GM23338 (cell line): ENCODE measurements around the gene CPNE4. TPM values are rescaled to one million over a fixed set of nuclear protein-coding genes. Genes with fewer than 3 reads are reported as not detected.
A peak's percentile ranks its signal among the peaks of the same experiment; 100 is the strongest.

Source experiments
- ATAC-seq: fragments of 200-7000 bp; cut with Tn5 transposase; 3 replicates; pipeline ENCODE4 v1.9.1; 2020
- DNase-seq: peaks from one replicate; pipeline ENCODE4 v3.0.0-alpha.2; 2015; ENCODE audit warnings: low spot score
- H2AFZ ChIP-seq: fragments of 200-600 bp; sonication (generic); 2 replicates; pipeline ENCODE4 v1.8.0; 2016; ENCODE audit warnings: antibody characterized with exemption, mild to moderate bottlenecking, moderate library complexity
- H3F3A ChIP-seq: fragments of 200-600 bp; sonication (generic); replicated peaks from 2 replicates; pipeline ENCODE4 v1.8.0; 2017; ENCODE audit warnings: antibody characterized with exemption, mixed run types, low read depth
- H3K27ac ChIP-seq: fragments of 200-600 bp; sonication (generic); 2 replicates; pipeline ENCODE4 v1.6.1; 2016; ENCODE audit warnings: low read depth
- H3K27me3 ChIP-seq: fragments of 200-600 bp; sonication (generic); 2 replicates; pipeline ENCODE4 v1.8.0; 2016; ENCODE audit warnings: mild to moderate bottlenecking, mixed run types, moderate library complexity; ENCODE audit not compliant: insufficient read depth
- H3K36me3 ChIP-seq: fragments of 200-600 bp; sonication (generic); 2 replicates; pipeline ENCODE4 v1.8.0; 2016; ENCODE audit warnings: mild to moderate bottlenecking; ENCODE audit not compliant: insufficient read depth
- H3K4me1 ChIP-seq: fragments of 200-600 bp; sonication (generic); 2 replicates; pipeline ENCODE4 v1.8.0; 2016; ENCODE audit warnings: mild to moderate bottlenecking, moderate library complexity; ENCODE audit not compliant: insufficient read depth
- H3K4me2 ChIP-seq: fragments of 200-600 bp; sonication (generic); 2 replicates; pipeline ENCODE4 v1.7.1; 2017; ENCODE audit warnings: mixed run types
- H3K4me3 ChIP-seq: fragments of 200-600 bp; sonication (generic); 2 replicates; pipeline ENCODE4 v1.6.1; 2016; ENCODE audit warnings: mixed run types
- H3K79me2 ChIP-seq: fragments of 200-600 bp; sonication (generic); replicated peaks from 2 replicates; pipeline ENCODE4 v1.8.0; 2017; ENCODE audit warnings: mild to moderate bottlenecking; ENCODE audit not compliant: insufficient read depth
- H3K9me2 ChIP-seq: fragments of 200-600 bp; sonication (generic); 2 replicates; pipeline ENCODE4 v1.8.0; 2017; ENCODE audit not compliant: insufficient read depth
- H4K20me1 ChIP-seq: fragments of 200-600 bp; sonication (generic); replicated peaks from 2 replicates; pipeline ENCODE4 v1.8.0; 2017; ENCODE audit warnings: mild to moderate bottlenecking; ENCODE audit not compliant: insufficient read depth
- H3K27ac Mint-ChIP-seq: 2 replicates; pipeline ENCODE4 v1.8.0; 2020; ENCODE audit warnings: inconsistent platforms, mild to moderate bottlenecking, moderate library complexity, mixed read lengths
- H3K27me3 Mint-ChIP-seq: 3 replicates; pipeline ENCODE4 v1.8.0; 2022; ENCODE audit warnings: low read depth, mild to moderate bottlenecking, moderate library complexity, mixed read lengths, inconsistent platforms; ENCODE audit not compliant: insufficient read depth, poor library complexity
- H3K36me3 Mint-ChIP-seq: 3 replicates; pipeline ENCODE4 v1.8.0; 2021; ENCODE audit warnings: low read depth, mild to moderate bottlenecking, inconsistent platforms, moderate library complexity, mixed read lengths
- H3K4me1 Mint-ChIP-seq: 3 replicates; pipeline ENCODE4 v1.8.0; 2020; ENCODE audit warnings: mild to moderate bottlenecking, inconsistent platforms, mixed read lengths
- H3K4me3 Mint-ChIP-seq: 3 replicates; pipeline ENCODE4 v1.8.0; 2021; ENCODE audit warnings: moderate library complexity, mild to moderate bottlenecking, inconsistent platforms, mixed read lengths
- H3K9me3 Mint-ChIP-seq: 3 replicates; pipeline ENCODE4 v1.8.0; 2020; ENCODE audit warnings: moderate library complexity, mild to moderate bottlenecking, inconsistent platforms, mixed read lengths
- ETS1 ChIP-seq: IDR thresholded peaks from 2 replicates; pipeline ENCODE4 v1.6.1; 2016; ENCODE audit warnings: antibody characterized with exemption
- NANOG ChIP-seq: IDR thresholded peaks from 2 replicates; pipeline ENCODE4 v1.6.1; 2016; ENCODE audit warnings: antibody characterized with exemption, borderline replicate concordance
- POLR2AphosphoS5 ChIP-seq: IDR thresholded peaks from 2 replicates; pipeline ENCODE4 v1.6.1; 2016; ENCODE audit warnings: antibody characterized with exemption, low read depth
- STAT1 ChIP-seq: IDR thresholded peaks from one replicate; pipeline ENCODE4 v1.6.1; 2016; ENCODE audit warnings: antibody characterized with exemption; ENCODE audit not compliant: unreplicated experiment
- ZNF114 ChIP-seq: fragments of 250-450 bp; sonication (Bioruptor Pico); IDR thresholded peaks from 2 replicates; pipeline ENCODE4 v1.5.0; 2020; ENCODE audit warnings: mild to moderate bottlenecking, moderate library complexity
- ZNF331 ChIP-seq: fragments of 250-450 bp; sonication (Bioruptor Pico); IDR thresholded peaks from 2 replicates; pipeline ENCODE4 v1.5.0; 2020; ENCODE audit warnings: low read depth, mild to moderate bottlenecking, moderate library complexity
- polyA plus RNA-seq: library from polyadenylated mRNA; unstranded; fragments of >200 nt; fragmentation: Nextera tagmentation; extraction: Ambion mirVana; gene quantifications from 2 replicates; pipeline ENCODE4 v1.2.1, GENCODE V29; 2016
- total RNA-seq: library from RNA; depleted of rRNA; stranded (reverse); fragments of >200 nt; shearing (Covaris generic); gene quantifications from 2 replicates; pipeline ENCODE4 v1.2.3, GENCODE V29; 2014
- TF ChIP-seq, protein P1 (sequence below): fragments of 250-450 bp; sonication (Bioruptor Pico); IDR thresholded peaks from 2 replicates; pipeline ENCODE4 v1.5.0; 2020; ENCODE audit warnings: mild to moderate bottlenecking, moderate library complexity

CPNE4 gene
- total and polyA plus RNA-seq, 2 experiments from 2014 or later: 2.0 to 6.5 TPM

GRCh38 chr3:131998027-131998426 lies 36.8 kb downstream of the CPNE4 start:
- no peaks in the 10 kb centered on the region for H3K27me3 ChIP-seq
- peak; percentile 62 for ATAC-seq
- H3F3A ChIP-seq: no peaks in the 10 kb centered on the region
- peaks cover 44% of the 10 kb centered on the region for H3K4me1 Mint-ChIP-seq
- H3K4me1 ChIP-seq: peaks cover 37% of the 10 kb centered on the region
- peaks cover 2% of the 10 kb centered on the region for H3K27me3 Mint-ChIP-seq
- H3K36me3 Mint-ChIP-seq: no peaks in the 10 kb centered on the region
- TF ChIP-seq, protein P1, sequence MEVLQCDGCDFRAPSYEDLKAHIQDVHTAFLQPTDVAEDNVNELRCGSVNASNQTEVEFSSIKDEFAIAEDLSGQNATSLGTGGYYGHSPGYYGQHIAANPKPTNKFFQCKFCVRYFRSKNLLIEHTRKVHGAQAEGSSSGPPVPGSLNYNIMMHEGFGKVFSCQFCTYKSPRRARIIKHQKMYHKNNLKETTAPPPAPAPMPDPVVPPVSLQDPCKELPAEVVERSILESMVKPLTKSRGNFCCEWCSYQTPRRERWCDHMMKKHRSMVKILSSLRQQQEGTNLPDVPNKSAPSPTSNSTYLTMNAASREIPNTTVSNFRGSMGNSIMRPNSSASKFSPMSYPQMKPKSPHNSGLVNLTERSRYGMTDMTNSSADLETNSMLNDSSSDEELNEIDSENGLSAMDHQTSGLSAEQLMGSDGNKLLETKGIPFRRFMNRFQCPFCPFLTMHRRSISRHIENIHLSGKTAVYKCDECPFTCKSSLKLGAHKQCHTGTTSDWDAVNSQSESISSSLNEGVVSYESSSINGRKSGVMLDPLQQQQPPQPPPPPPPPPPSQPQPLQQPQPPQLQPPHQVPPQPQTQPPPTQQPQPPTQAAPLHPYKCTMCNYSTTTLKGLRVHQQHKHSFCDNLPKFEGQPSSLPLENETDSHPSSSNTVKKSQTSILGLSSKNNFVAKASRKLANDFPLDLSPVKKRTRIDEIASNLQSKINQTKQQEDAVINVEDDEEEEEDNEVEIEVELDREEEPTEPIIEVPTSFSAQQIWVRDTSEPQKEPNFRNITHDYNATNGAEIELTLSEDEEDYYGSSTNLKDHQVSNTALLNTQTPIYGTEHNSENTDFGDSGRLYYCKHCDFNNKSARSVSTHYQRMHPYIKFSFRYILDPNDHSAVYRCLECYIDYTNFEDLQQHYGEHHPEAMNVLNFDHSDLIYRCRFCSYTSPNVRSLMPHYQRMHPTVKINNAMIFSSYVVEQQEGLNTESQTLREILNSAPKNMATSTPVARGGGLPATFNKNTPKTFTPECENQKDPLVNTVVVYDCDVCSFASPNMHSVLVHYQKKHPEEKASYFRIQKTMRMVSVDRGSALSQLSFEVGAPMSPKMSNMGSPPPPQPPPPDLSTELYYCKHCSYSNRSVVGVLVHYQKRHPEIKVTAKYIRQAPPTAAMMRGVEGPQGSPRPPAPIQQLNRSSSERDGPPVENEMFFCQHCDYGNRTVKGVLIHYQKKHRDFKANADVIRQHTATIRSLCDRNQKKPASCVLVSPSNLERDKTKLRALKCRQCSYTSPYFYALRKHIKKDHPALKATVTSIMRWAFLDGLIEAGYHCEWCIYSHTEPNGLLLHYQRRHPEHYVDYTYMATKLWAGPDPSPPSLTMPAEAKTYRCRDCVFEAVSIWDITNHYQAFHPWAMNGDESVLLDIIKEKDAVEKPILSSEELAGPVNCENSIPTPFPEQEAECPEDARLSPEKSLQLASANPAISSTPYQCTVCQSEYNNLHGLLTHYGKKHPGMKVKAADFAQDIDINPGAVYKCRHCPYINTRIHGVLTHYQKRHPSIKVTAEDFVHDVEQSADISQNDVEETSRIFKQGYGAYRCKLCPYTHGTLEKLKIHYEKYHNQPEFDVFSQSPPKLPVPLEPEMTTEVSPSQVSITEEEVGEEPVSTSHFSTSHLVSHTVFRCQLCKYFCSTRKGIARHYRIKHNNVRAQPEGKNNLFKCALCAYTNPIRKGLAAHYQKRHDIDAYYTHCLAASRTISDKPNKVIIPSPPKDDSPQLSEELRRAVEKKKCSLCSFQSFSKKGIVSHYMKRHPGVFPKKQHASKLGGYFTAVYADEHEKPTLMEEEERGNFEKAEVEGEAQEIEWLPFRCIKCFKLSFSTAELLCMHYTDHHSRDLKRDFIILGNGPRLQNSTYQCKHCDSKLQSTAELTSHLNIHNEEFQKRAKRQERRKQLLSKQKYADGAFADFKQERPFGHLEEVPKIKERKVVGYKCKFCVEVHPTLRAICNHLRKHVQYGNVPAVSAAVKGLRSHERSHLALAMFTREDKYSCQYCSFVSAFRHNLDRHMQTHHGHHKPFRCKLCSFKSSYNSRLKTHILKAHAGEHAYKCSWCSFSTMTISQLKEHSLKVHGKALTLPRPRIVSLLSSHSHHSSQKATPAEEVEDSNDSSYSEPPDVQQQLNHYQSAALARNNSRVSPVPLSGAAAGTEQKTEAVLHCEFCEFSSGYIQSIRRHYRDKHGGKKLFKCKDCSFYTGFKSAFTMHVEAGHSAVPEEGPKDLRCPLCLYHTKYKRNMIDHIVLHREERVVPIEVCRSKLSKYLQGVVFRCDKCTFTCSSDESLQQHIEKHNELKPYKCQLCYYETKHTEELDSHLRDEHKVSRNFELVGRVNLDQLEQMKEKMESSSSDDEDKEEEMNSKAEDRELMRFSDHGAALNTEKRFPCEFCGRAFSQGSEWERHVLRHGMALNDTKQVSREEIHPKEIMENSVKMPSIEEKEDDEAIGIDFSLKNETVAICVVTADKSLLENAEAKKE (CRISPR knock-in tag): 0 out of 2 replicates have a peak, but pooled peaks have one; percentile 24
- TF ChIP-seq STAT1 (no peak), ETS1 (no peak), POLR2AphosphoS5 (no peak), ZNF114 (no peak), NANOG (no peak)
- peak overlapping the region; percentile 8; the same call in 1 of the 2 replicates for H2AFZ ChIP-seq
- H3K9me2 ChIP-seq: no peaks in the 10 kb centered on the region
- no peak overlapping the region for H3K4me3 Mint-ChIP-seq
- H3K36me3 ChIP-seq: no peaks in the 10 kb centered on the region
- no peak overlapping the region for H3K4me3 ChIP-seq
- no peaks in the 10 kb centered on the region for H3K9me3 Mint-ChIP-seq
- no peak overlapping the region for H3K27ac Mint-ChIP-seq
- no peaks in the 10 kb centered on the region for H4K20me1 ChIP-seq
- DNase-seq: peak; percentile 31
- no peaks in the 10 kb centered on the region for H3K79me2 ChIP-seq
- no peak overlapping the region for H3K27ac ChIP-seq
- H3K4me2 ChIP-seq: no peak overlapping the region

- no peak overlapping the region for H3K27ac ChIP-seq
- peaks cover 18% of the 10 kb centered on the region for H3K4me1 ChIP-seq
- no peaks in the 10 kb centered on the region for H3K27me3 ChIP-seq
- DNase-seq (no peak), ATAC-seq (no peak)
- Mint-ChIP-seq H3K27me3 (peaks cover 2% of the 10 kb centered on the region), H3K4me1 (peaks cover 28% of the 10 kb centered on the region), H3K36me3 (peaks cover 9% of the 10 kb centered on the region), H3K4me3 (no peak overlapping the region), H3K9me3 (peaks cover 19% of the 10 kb centered on the region), H3K27ac (no peak overlapping the region)
- no peak overlapping the region for H3K4me3 ChIP-seq
- H3K9me2 ChIP-seq: no peaks in the 10 kb centered on the region
- H3K4me2 ChIP-seq: no peak overlapping the region
- no peaks in the 10 kb centered on the region for H3K79me2 ChIP-seq
- no peak overlapping the region for H2AFZ ChIP-seq
- no peaks in the 10 kb centered on the region for H3F3A ChIP-seq
- no peaks in the 10 kb centered on the region for H3K36me3 ChIP-seq
- no peaks in the 10 kb centered on the region for H4K20me1 ChIP-seq
- TF ChIP-seq POLR2AphosphoS5 (no peak), ZNF331 (CRISPR knock-in tag) (no peak)
These were observed 38.9 kb downstream of the CPNE4 start for GRCh38 chr3:131995891-131996290.
